HCT116 (cell line): ENCODE measurements around the gene SYNDIG1. TPM values are rescaled to one million over a fixed set of nuclear protein-coding genes. Genes with fewer than 3 reads are reported as not detected.

Source experiments
- ATAC-seq: fragments of 200-7000 bp; cut with Tn5 transposase; 2 replicates; pipeline ENCODE4 v1.9.1; 2020; ENCODE audit warnings: mild to moderate bottlenecking, moderate library complexity
- BruUV-seq: library from RNA; stranded (reverse); fragments of 400-500 nt; replicated peaks from 2 replicates; lab custom pipeline; 2021; lab: Mats Ljungman, UMichigan
- CTCF ChIA-PET: fragments of 300-600 bp; sonication (Branson Sonifier 250); formaldehyde crosslinking; loops from one replicate; lab custom pipeline; 2021; ENCODE audit warnings: antibody characterized with exemption; lab: Charles Lee
- POLR2A ChIA-PET: fragments of 300-600, 350-600 bp; sonication (Branson Sonifier 250); formaldehyde crosslinking; loops from one replicate; lab custom pipeline; 2021; ENCODE audit warnings: antibody characterized with exemption; lab: Charles Lee
- RAD21 ChIA-PET, 2 experiments: fragments of 300-600 bp; sonication (Branson Sonifier 250); formaldehyde crosslinking; loops; one replicate each; lab custom pipeline; 2023; ENCODE audit warnings: low total read pairs in 2 of 2; ENCODE audit not compliant: uncharacterized antibody in 2 of 2, unreplicated experiment in 2 of 2, low non-redundant PET in 1 of 2; lab: Charles Lee
- DNase-seq: peaks from one replicate; pipeline ENCODE4 v3.0.0-alpha.2; 2010; ENCODE audit warnings: low read depth, low spot score
- H2AFZ ChIP-seq: fragments of 200-600 bp; shearing (Covaris generic), sonication (generic); 2 replicates; pipeline ENCODE4 v1.6.1; 2017; ENCODE audit warnings: low read depth, mixed run types, mixed read lengths, antibody characterized with exemption, low read length; ENCODE audit not compliant: poor library complexity, severe bottlenecking
- H3K27ac ChIP-seq: 2 replicates; pipeline ENCODE4 v1.5.1; 2012; ENCODE audit warnings: low read depth, low read length
- H3K27me3 ChIP-seq: fragments of 200-600 bp; sonication (generic); 2 replicates; pipeline ENCODE4 v1.6.1; 2016; ENCODE audit warnings: mixed run types, low read length, mixed read lengths; ENCODE audit not compliant: insufficient read depth
- H3K36me3 ChIP-seq, 2 experiments: fragments of 200-500 bp in 1 of 2; fragments of 200-600 bp in 1 of 2; sonication (Bioruptor generic) in 1 of 2; sonication (generic) in 1 of 2; 2 replicates each; pipeline versions ENCODE4 v1.5.1 to v1.6.1; 2014 to 2016; ENCODE audit warnings: low read length in 2 of 2, inconsistent platforms in 1 of 2, mixed read lengths in 1 of 2, mixed run types in 1 of 2; ENCODE audit not compliant: insufficient read depth in 2 of 2, control insufficient read depth in 1 of 2
- H3K4me1 ChIP-seq, 2 experiments: fragments of 200-600 bp in 1 of 2; sonication (generic) in 1 of 2; 2 replicates each; pipeline versions ENCODE4 v1.5.1 to v1.6.1; 2012 to 2017; ENCODE audit warnings: low read length in 2 of 2, inconsistent platforms in 1 of 2, mild to moderate bottlenecking in 1 of 2, mixed read lengths in 1 of 2, mixed run types in 1 of 2, moderate library complexity in 1 of 2; ENCODE audit not compliant: insufficient read depth in 2 of 2, control insufficient read depth in 1 of 2
- H3K4me2 ChIP-seq: fragments of 200-600 bp; sonication (generic); 2 replicates; pipeline ENCODE4 v1.6.1; 2017; ENCODE audit warnings: mixed run types, low read length, mixed read lengths
- H3K4me3 ChIP-seq, 2 experiments: fragments of 200-600 bp in 1 of 2; sonication (generic) in 1 of 2; replicated peaks in 1 of 2; 2 replicates each; pipeline ENCODE4 v1.5.1; 2011 to 2016; ENCODE audit warnings: low read length in 2 of 2, control low read depth in 1 of 2, low read depth in 1 of 2, mild to moderate bottlenecking in 1 of 2, mixed read lengths in 1 of 2, mixed run types in 1 of 2
- H3K79me2 ChIP-seq: fragments of 200-600 bp; sonication (generic); 2 replicates; pipeline ENCODE4 v1.6.1; 2017; ENCODE audit warnings: mild to moderate bottlenecking, mixed run types, low read length, moderate library complexity, mixed read lengths; ENCODE audit not compliant: insufficient read depth
- H3K9ac ChIP-seq: fragments of 200-600 bp; sonication (generic); 2 replicates; pipeline ENCODE4 v1.6.1; 2016; ENCODE audit warnings: low read length, mixed read lengths
- H3K9me2 ChIP-seq: fragments of 200-600 bp; sonication (generic), shearing (Covaris generic); 2 replicates; pipeline ENCODE4 v1.6.1; 2017; ENCODE audit warnings: mixed run types, mild to moderate bottlenecking, moderate library complexity; ENCODE audit not compliant: insufficient read depth
- H3K9me3 ChIP-seq, 2 experiments: fragments of 200-500 bp in 1 of 2; fragments of 200-600 bp in 1 of 2; sonication (Bioruptor generic) in 1 of 2; sonication (generic) in 1 of 2; 2 replicates each; pipeline ENCODE4 v1.6.1; 2014 to 2017; ENCODE audit warnings: low read length in 2 of 2, mixed read lengths in 2 of 2, inconsistent platforms in 1 of 2, low read depth in 1 of 2, mild to moderate bottlenecking in 1 of 2, mixed run types in 1 of 2, moderate library complexity in 1 of 2; ENCODE audit not compliant: control insufficient read depth in 1 of 2, insufficient read depth in 1 of 2
- H4K20me1 ChIP-seq: fragments of 200-600 bp; sonication (generic), shearing (Covaris generic); 2 replicates; pipeline ENCODE4 v1.6.1; 2017; ENCODE audit warnings: mixed run types, mild to moderate bottlenecking, moderate library complexity; ENCODE audit not compliant: insufficient read depth
- CTCF ChIP-seq, 3 experiments: fragments of 200-600 bp in 1 of 3; sonication (generic) in 1 of 3; IDR thresholded peaks in 2 of 3; conservative IDR thresholded peaks in 1 of 3; 2 replicates each; pipeline ENCODE4 v1.5.1; 2012 to 2017; ENCODE audit warnings: low read depth in 2 of 3, low read length in 2 of 3, antibody characterized with exemption in 1 of 3, borderline replicate concordance in 1 of 3, control low read depth in 1 of 3, mild to moderate bottlenecking in 1 of 3, mixed read lengths in 1 of 3, mixed run types in 1 of 3, moderate library complexity in 1 of 3; ENCODE audit not compliant: insufficient read depth in 1 of 3
- EZH2 ChIP-seq: fragments of 200-600 bp; sonication (generic); IDR thresholded peaks from 2 replicates; pipeline ENCODE4 v1.6.1; 2017; ENCODE audit warnings: antibody characterized with exemption, mixed run types
- EZH2phosphoT487 ChIP-seq: fragments of 200-600 bp; IDR thresholded peaks from 2 replicates; pipeline ENCODE4 v1.6.1; 2018; ENCODE audit warnings: antibody characterized with exemption, borderline replicate concordance
- FOSL1 ChIP-seq: IDR thresholded peaks from 2 replicates; pipeline ENCODE4 v1.6.1; 2012; ENCODE audit warnings: low read depth
- JUND ChIP-seq: IDR thresholded peaks from 2 replicates; pipeline ENCODE4 v1.6.1; 2012
- SRF ChIP-seq: IDR thresholded peaks from 2 replicates; pipeline ENCODE4 v1.6.1; 2012; ENCODE audit warnings: low read depth
- TCF7L2 ChIP-seq: IDR thresholded peaks from 2 replicates; pipeline ENCODE4 v1.7.0; 2011; ENCODE audit warnings: borderline replicate concordance, inconsistent platforms; ENCODE audit not compliant: insufficient read depth, insufficient read length; ENCODE audit errors: extremely low read depth
- ZBTB33 ChIP-seq: IDR thresholded peaks from 2 replicates; pipeline ENCODE4 v1.6.1; 2011; ENCODE audit warnings: mild to moderate bottlenecking, low read length, moderate library complexity; ENCODE audit not compliant: insufficient replicate concordance; ENCODE audit errors: extremely low read depth
- intact Hi-C: fragments of 100-400 bp; cut with micrococcal nuclease; formaldehyde crosslinking; loops from 2 replicates; pipeline ENCODE4 v1.10.0; 2022
- total RNA-seq: library from RNA; stranded (reverse); gene quantifications from one replicate; pipeline ENCODE4 v1.2.1, GENCODE V29; 2021; ENCODE audit not compliant: unreplicated experiment

Gene SYNDIG1
- total RNA-seq, 1 experiment from 2014 or later: not detected

- Histone ChIP-seq H3K9me3 (no peaks in the 10 kb centered on the region), H3K4me3 (no peak overlapping the region), H3K79me2 (no peaks in the 10 kb centered on the region), H3K36me3 (no peaks in the 10 kb centered on the region), H2AFZ (no peak overlapping the region), H3K27ac (no peak overlapping the region), H3K4me2 (no peak overlapping the region), H3K9ac (no peak overlapping the region), H4K20me1 (no peaks in the 10 kb centered on the region), H3K9me2 (no peaks in the 10 kb centered on the region), H3K4me1 (no peaks in the 10 kb centered on the region), H3K27me3 (no peaks in the 10 kb centered on the region)
- ATAC-seq: no peak
- ChIA-PET POLR2A (no interaction called here), CTCF (no interaction called here), RAD21 (no interaction called here)
- TF ChIP-seq EZH2phosphoT487 (no peak), TCF7L2 (no peak), SRF (no peak), ZBTB33 (no peak), CTCF (IDR thresholded peaks at IDR 0.05 in 2 of 3, conservative IDR thresholded peaks at IDR 0.05 in 1 of 3; ENCODE audit: borderline replicate concordance in 1 of 3, insufficient read depth in 1 of 3, low read depth in 2 of 3, low read length in 2 of 3) (no peak), FOSL1 (no peak), EZH2 (no peak), JUND (no peak)
- no peak for DNase-seq
- intact Hi-C loops: loop anchor here (10.0 kb wide), 1 partner anchor 62 kb away; no protein-coding TSS in a partner anchor
- BruUV-seq: no TSS peak
These were observed 26.5 kb upstream of the SYNDIG1 start for GRCh38 chr20:24442909-24443308.
